AG08395 (cell line): ENCODE results near the gene SNX24.

Experiments
- DNase-seq: peaks from one replicate; pipeline ENCODE4 v3.0.0; 2012; ENCODE audit warnings: mixed read lengths, low spot score

SNX24 gene

DNA sequence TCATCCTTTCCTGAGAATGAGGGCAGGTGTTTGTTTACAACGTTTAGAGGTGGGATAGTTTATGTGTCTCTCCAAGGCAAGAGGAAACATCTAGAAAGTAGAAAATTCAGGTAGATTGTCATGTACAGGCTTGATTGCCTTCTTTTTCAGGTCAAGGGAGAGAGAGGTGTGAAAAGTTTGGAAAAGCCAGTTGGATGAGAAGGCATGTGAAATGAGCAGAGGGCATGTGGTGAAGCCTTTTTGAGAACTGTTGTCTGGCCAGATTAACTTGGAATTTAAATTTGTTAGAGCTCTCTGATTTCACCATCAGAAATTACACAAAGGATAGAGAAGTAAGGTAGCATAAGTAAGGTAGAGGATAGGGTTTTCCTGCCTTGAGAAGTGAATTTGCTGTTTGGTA, 74.6 kb downstream of the SNX24 start:
- DNase-seq: no peak

DNA sequence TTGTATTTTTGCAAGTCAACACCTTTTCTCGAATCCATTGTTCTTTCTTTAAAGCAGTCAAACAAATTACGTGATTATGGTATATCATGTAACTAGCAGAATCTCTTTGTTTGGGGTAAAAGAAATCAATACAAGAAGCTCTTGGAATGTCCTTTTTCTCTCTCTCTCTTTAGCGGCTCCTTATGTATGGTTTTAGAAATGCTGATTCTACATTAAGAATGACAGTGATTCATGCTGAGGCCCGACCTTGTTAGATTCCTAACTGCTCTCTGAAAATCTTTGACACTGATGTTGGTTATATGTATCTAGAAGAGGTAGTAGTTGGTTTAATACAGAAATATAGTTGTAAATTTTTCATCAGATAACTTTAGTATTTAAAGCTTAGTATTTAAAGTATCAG, 76.4 kb downstream of the SNX24 start:
- DNase-seq: peak; percentile 5

DNA sequence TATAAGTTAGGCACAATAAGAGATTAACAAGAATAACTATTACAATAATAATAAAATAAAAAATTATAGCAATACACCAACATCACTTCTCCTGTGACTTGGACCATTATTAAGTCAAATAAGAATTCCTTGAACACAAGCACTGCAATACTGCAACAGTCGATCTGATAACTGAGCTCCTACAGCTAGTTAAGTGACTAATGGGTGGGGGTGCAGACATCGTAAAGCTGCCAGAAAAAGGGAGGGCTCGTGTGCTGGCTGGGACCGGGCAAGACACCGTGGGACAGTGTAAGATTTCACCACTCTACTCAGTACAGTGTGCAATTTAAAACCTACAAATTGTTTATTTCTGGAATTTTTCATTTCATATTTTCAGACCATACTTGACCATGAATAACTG, 78.8 kb downstream of the SNX24 start:
- DNase-seq: no peak

DNA sequence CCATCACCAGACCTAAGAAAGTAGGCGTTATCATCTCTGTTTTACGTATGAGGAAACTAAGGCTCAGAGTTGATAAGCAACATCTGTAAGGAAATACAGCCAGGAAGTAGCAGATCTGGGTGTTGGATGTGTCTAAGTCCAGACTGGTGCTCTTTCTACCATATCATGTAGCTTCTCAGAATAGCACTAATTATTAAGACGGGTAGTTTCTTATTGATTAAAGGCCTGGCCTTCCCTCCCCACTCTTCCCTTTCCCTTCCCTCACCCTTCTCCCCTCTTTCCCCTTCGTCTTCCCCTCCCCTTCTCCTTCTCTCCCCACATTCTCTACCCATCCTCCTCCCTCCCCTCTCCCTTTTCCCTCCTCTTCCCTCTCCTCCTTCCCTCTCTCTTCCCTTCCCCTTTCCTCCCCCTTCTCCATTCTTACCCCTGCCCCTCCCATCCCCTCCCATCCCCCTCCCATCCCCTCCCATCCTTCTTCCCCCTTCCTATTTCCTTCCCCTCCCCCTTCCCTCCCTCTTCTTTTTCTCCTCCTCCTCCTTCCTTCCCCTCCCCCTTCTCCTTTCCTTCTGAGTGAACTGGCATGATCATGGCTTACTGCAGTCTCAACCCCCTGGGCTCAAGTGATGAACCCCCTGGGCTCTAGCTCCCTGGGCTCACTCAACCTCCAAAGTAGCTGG, 79.4 kb downstream of the SNX24 start:
- no peak for DNase-seq

DNA sequence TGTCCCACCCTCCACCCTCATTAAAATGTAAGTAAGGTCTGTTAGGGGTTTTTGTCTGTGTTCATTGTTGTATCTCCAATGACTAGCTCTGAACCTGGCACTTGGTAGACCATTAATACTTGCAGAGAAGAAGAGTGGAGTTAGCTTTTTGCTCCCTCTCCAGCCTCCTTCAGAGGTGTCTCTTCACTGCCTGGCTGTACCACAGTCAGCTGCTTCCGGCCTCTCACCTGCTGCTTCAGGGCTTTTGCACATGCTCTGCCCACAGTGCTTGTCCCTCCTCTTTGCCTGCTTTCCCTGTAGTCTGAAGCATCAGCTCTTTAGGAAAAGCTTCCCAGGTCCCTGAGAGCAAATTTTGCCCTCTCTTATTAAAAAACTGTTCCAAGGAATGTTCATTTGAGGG, 83.6 kb downstream of the SNX24 start:
- no peak for DNase-seq

DNA sequence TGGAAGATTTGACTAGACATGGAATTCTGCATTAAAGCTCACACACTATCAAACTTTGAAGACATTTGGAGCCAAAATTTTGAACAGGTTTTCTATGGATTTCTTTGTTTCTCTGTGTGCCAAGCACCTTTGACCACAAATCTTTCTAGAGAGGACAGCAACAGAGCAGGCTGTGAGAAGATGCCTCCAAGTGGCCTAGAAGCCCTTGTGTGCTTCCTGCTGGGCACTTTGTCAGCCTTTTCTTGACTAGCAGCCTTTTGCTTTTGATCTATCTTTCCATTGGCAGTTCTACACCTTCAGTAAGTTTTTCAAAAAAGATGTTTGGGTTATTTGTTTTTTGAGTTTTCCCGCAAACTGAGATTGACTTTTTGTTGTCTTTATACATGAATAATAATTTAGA, 84.6 kb downstream of the SNX24 start:
- no peak for DNase-seq

DNA sequence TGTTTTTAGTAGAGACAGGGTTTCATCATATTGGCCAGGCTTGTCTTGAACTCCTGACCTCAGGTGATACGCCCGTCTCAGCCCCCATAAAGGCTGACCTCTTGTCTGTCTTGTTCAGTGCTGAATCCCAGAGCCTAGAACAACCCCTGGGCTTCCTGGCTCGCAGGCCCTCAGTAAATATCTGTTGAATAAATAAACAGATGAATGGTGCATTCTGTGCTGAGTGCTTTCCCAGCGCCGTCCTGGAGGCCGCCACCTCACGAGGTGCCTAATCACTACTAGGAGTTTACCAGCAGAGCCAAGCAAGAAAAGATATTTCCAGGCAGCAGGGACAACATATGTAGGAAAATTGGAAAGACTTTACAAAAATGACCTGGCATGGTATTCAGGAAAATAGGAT, 88.5 kb downstream of the SNX24 start:
- no peak for DNase-seq

DNA sequence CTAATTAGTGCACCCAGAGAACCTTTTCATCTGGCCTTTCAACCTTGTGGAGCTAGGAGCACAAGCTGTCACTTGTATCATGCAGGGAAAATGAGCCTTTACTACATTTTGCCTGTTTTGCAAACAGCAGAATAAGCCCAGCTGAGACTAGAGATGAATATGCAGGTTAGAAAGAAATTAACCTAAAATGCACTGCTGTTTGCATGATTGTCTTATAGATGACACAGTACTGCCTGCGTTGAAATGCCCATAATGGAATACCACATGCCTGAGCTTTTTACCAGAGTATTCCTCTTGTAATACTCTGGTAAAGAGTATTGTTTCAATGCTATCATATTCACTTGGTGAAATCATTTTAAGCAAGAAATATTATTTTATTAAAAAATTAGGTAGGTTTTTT, 90.7 kb downstream of the SNX24 start:
- DNase-seq: no peak

DNA sequence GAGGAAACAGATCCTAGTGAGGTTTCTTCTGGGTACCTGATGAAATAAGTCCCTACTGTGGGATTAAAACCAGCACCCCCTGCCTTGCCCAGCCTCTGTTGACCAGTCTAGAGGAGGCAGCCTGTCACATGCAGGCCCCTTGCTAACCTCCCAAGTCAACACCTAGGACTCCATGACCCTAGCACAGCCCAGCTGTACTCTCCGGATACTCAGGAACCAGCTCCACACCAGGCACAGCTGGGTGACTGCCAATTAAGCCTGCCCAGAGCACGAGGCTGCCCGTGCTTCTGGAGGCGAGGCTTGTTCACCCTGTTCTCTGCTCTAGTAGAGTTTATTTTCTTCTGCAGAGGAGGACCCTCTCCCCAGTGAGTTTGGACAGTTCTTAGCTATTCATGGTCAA, 92.5 kb downstream of the SNX24 start:
- DNase-seq: no peak

DNA sequence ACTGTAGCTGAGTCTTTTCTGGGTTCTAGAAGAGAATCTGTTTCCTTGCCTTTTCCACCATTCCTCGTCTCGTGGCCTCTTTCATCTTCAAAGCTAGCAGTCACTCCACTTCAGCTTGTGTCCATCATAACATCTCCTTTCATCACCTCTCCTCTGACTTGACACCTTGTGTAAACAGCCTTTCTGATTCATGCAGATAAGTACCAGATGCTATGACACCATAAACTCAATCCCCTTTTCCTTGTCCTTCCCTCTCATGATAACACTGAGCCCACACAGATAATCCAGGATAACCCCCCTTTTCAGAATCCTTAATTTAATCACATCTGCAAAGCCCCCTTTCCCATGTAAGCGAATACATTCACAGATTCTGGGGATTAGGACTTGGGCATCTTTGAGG, 95.5 kb downstream of the SNX24 start:
- DNase-seq: no peak

DNA sequence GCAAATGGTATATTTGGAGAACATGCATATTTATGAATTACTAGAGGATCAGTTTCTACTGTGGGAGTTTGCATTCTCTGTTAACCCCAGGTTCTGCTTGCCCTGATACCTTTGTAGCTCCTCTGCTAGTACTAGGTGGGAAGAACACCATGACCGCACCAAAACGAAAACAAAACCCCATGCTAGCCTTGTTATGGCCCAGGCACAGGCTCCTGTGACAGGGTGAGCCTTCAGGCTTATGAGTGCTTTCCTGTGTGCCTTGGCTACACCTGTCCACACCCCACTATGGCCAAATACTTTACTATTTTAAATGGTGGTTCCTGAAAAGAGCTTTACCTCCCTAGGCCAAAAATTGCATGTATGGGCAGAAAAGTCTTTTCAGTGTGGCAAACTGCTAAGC, 96.3 kb downstream of the SNX24 start:
- DNase-seq: no peak

DNA sequence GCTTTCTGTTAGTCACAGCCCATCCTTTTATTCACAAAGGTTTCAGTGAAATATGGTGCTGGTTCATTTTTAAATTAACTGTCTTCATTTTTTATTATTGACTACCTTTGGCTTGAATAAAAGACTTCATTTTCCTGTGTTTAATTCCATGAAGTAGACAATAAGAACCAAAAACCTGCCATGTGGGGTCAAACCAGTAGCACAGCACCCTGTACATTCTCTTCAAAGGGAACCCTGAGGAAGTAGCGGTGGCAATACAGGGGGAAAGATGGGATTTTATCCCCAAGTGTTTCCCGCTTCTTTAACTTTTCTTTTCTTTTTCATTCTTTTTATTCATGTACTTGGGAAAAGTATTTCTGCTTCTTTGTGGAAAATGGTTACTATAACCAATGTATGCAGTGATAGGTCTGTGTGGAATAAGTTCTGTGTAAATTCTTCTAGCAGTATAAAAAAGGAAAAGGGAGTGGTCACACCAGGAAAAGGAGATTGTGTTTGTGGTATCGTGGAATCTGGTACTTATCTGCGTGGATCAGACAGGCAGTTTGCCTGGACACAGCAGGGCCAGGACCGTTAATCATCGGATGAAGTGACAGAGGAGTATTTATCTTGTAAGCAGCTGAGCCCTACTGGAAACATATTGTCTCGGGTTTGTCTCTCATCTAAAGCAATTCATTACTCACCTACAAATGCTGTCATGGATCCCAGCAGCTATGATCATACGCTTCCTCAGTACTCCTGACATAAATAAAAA, 96.9 kb downstream of the SNX24 start:
- DNase-seq: no peak

DNA sequence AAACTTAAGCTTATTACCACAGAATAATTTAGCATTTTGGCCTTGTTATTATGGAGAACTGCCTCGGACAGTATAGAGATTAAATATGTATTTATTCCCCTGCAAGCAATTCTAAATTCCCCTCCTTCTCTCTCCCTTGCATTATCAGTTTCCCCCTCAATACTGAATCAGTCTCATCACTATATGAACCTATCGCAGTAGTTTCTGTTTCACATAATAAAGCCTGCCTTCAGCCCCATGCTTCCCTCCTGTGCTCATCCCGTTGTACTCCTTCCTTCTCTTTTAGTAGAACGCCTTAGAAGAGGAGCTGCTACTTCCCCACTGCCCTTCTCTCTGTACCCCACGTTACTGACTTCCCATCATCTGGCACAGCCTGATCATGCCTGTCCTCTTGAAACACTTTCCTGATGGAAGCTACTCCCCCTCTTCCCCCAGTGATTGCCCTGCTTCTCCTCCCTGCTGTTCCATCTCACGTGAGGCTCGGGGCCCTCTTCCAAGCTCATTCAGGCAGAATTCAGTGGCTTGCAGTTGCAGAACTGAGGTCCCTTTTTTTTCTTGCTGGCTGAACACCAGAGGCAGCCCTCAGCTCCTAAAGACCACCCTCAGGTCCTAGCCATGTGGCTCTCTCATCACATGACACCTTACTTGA, 97.8 kb downstream of the SNX24 start:
- DNase-seq: no peak

DNA sequence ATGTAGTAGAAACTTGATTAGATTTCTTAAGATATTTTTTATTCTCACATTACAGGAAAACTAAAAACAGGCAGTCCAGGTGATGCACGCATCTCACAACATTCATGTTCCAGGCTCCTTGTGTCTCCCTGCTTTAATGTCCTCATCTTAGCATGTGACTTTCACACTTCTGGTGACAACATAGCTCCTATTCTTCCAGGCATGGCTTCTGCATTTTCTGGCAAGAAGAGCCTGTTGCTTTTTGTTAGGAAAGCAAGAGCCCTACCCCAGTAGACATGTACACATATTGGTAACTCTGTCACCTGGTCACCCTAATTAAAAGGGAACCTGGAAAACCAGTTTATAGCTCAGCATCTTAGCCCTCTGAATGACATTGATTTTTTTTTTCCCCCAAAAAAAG, 98.6 kb downstream of the SNX24 start:
- no peak for DNase-seq

DNA sequence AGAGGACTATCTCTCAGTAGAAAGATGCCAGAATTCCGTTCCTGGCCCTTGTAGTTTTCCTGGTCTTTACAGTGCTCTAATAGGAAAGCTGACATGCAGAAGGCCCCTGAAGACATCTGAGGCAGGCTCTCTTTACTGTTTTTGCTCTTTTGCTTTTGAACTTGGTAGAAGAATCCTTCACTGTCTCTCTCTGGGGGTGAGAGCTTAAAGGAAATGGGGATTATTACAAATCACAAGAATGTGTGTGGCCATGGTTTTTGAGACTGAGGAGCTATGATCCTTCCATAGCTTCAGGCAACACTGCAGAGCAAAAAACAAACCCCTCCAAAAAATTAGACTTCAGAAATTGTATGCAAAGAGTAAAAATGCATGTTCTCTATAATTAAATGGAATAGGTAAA, 102.0 kb downstream of the SNX24 start:
- no peak for DNase-seq

DNA sequence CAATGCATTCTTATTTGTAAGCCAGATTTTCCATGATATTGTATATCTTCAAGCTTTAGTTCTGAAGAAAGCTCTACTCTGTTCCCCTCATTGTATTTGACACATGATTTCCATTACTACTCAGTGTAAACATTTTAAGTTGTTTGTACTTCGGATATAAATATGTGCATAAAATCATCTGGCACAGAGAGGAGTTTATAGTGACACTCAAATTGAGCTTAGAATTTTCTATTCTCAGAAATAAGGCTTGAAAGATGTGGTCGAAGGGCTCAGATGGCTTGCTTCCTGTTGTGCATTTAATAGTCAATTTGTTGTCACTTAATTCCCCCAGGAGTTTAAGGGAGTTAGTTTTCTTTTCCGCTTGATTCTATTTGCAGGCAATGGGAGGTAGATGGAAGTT, 102.4 kb downstream of the SNX24 start:
- DNase-seq: no peak

DNA sequence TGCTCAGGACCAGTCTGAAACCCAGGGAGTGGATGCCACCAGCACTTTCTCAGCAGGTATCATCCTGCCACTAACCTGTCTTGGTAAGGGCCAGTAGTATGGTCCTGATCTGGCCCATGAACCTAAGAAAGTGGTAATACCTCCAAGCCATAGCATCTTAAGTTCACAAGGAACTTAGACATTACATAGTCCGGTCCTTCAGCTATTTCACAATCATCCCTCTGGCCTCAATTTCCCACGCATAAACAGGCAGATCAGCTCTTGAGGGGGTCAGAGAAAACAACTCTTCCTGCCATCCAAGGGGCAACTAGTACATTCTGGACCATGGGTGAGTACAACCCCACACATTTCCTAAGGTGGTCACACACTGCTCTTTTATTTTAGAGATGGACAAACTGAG, 102.9 kb downstream of the SNX24 start:
- no peak for DNase-seq

DNA sequence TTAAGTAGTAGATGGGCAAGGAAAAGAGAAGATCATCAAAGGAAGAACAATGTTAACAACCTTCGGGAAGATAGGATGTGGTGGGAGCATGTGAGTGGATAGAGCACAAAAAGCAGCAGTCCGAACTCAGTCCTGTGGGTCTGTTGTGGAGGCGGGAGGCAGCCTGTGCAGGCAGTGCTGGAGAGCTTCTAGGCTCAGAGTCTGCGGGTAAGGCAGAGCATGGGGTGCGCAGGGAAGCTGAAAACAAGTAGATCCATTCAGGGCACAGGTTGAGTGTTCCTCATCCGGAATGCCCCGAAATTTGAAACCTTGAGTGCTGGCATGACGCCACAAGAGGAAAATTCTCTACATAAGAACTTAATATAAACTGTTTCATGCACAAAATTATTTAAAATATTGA, 106.2 kb downstream of the SNX24 start:
- DNase-seq: no peak

DNA sequence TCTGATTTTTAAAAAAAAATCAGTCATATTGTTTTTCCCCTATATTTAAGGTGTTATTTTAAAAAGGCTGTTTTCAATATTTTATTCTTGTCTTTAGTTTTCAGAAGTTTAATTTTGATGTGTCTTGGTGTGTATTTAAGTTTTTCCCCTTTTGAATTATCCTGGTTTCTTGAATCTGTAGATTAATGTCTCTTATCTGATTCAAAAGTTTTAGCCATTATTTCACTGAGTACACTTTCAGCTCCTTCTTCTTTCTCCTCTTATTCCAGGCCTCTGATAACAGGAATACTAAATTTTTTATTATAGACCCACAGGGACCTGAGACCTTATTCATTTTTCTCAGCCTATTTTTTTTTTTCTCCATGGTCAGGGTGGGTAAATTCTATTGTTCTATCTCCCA, 109.3 kb downstream of the SNX24 start:
- no peak for DNase-seq

DNA sequence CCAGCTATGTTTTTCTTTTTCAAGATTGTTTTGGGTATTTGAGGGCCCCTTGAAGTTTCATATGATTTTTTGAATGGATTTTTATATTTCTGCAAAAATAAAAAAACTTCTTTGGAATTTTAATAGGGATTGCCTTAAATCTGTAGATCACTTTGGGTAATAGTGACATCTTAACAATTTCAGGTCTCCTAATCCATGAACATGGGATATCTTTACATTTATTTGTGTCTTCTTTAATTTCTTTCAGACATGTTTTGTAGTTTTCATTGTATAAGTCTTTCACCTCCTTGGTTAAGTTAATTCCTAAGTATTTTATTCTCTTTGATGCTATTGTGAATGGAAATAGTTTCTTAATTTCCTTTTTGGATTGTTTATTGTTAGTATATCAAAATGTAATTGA, 112.0 kb downstream of the SNX24 start:
- DNase-seq: no peak

DNA sequence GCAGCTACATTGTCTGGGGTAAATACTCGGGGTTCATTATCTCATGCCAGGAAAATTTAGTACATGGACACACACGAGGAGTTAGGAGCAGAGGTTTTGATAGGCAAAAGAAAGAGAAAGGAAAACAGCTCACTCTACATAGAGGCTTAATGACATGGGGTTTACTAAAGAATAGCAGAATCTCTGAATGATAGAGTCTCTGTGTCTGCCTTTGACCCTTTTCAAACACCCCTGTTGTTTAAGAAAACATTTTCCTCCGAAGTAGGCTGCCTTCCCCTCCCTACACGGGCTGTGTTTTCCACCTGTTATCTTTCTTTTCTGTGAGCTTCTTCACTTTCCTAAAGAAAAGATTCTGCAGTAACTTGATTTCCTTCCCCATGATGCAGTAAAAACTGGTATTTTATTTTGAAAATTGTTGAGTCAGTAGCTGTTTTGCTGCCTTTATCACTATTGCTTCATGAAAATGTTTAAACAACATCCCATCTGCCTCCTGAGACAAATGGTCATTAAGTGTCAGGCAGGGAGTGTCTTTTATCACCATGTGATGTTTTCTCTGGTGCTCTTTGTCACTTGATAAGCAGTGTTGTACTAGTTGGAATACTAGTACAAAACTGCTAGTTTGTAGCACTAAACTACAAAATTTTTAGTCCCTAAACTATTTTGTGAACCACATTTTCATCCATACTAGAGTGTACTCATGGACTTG, 114.5 kb downstream of the SNX24 start:
- DNase-seq: no peak

DNA sequence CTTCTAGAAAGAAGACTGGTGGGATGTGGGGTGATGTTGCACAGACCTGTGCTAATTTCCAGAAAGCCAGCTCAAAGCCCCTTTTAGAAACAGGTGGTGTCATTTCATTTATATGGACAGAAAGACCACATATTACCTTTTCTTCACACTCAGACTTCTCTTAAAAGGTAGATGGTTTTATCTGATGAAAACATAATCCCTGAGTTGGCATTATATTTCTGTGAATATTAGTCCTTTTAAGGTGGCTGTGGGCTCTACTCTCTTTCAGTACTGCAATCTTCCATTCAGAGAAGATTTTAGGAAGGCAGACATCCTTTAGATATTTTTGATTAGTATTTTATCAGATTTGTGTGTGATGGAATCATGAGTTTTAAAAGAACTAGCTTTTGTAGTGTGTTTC, 117.9 kb downstream of the SNX24 start:
- DNase-seq: no peak

DNA sequence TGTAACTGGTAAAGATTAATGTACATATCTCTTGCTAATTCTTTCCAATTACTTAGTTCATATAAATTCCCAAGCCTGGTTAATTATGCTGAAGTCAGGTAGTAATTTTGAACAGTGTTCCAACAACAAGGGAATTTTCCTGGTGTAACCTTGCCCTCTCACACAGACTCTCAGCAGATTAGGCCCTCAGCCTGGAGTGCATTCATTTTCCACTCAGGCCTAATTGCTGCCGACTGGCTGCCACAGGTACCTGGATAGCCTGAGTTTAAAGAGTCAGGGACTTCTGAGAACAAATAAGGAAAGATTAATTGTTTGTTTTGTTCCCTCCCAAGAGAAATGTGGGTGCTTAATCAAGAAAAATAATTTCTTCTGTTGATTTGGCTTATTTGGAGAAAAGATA, 119.7 kb downstream of the SNX24 start:
- no peak for DNase-seq
